SK-N-MC (cell line): ENCODE results near the gene KCNMA1.

Source experiments
- EZH2 ChIP-seq: fragments of 200-600 bp; sonication (generic); IDR thresholded peaks from one replicate; pipeline ENCODE4 v1.6.1; 2017; ENCODE audit warnings: antibody characterized with exemption
- POLR2AphosphoS5 ChIP-seq: IDR thresholded peaks from 2 replicates; pipeline ENCODE4 v1.6.1; 2012; ENCODE audit warnings: mild to moderate bottlenecking, low read depth, low read length, borderline replicate concordance

GRCh38 chr10:77664696-77665095, 27.1 kb upstream of the KCNMA1 start:
- no peak for TF ChIP-seq POLR2AphosphoS5
- TF ChIP-seq EZH2 = no peak
